ENCODE data around the gene SPINT2. TPM values are rescaled to one million over a fixed set of nuclear protein-coding genes. Genes with fewer than 3 reads are reported as not detected.

SPINT2 gene
- total RNA-seq, 4 donors from 2014 or later = 14.3 to 30.6 (median 24.0) TPM

DNA sequence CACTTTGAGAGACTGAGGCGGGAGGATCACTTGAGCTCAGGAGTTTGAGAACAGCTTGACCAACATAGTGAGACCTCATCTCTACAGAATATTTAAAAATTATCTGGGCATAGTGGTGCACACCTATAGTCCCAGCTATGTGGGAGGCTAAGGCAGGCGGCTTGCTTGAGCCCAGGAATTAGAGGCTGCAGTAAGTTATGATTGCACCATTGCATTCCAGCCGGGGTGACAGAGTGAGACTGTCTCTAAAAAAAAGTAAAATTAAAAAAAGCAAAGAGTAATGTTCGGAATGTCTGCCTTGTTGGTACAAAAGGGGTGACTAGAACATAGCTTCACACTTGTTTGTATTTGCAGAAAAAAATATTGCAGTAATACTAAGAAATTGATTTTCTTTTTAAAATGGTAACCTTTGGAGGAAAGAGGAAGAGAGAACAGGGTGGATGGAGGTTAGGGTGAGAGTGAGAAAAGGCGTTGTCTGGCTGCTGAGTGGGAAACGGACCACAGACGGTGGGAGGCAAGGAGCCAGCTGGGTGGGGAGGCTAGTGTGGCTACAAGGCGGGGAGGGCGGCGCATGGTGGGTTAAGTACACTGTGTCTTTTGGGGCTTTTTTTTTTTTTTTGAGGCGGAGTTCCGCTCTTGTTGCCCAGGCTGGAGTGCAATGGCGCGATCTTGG lies 18.4 kb upstream of the SPINT2 start:
- ATAC-seq (ENCODE audit: low FRiP score) (peak; percentile 20), DNase-seq (ENCODE audit: low spot score) (no peak)
- TF ChIP-seq, protein P1, sequence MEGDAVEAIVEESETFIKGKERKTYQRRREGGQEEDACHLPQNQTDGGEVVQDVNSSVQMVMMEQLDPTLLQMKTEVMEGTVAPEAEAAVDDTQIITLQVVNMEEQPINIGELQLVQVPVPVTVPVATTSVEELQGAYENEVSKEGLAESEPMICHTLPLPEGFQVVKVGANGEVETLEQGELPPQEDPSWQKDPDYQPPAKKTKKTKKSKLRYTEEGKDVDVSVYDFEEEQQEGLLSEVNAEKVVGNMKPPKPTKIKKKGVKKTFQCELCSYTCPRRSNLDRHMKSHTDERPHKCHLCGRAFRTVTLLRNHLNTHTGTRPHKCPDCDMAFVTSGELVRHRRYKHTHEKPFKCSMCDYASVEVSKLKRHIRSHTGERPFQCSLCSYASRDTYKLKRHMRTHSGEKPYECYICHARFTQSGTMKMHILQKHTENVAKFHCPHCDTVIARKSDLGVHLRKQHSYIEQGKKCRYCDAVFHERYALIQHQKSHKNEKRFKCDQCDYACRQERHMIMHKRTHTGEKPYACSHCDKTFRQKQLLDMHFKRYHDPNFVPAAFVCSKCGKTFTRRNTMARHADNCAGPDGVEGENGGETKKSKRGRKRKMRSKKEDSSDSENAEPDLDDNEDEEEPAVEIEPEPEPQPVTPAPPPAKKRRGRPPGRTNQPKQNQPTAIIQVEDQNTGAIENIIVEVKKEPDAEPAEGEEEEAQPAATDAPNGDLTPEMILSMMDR (IDR thresholded peaks at IDR 0.05) = no peak

DNA sequence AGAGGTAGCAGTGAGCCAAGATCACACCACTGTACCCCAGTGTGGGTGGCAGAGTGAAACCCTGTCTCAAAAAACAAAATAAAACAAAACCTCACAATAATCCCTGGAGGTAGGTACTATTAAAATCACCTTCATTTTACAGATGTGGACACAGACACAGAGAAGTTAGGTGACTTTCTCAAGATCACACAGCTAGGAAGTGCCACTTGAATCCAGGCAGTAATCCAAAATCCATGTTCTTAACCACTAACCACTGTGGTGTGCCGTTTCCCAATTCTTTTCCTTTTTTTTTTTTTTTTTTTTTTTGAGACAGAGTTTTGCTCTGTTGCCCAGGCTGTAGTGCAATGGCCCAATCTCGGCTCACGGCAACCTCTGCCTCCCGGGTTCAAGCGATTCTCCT lies 17.2 kb upstream of the SPINT2 start:
- ATAC-seq (ENCODE audit: low FRiP score) = no peak
- TF ChIP-seq, protein P1 (IDR thresholded peaks at IDR 0.05) = no peak
- no peak for DNase-seq (ENCODE audit: low spot score)

DNA sequence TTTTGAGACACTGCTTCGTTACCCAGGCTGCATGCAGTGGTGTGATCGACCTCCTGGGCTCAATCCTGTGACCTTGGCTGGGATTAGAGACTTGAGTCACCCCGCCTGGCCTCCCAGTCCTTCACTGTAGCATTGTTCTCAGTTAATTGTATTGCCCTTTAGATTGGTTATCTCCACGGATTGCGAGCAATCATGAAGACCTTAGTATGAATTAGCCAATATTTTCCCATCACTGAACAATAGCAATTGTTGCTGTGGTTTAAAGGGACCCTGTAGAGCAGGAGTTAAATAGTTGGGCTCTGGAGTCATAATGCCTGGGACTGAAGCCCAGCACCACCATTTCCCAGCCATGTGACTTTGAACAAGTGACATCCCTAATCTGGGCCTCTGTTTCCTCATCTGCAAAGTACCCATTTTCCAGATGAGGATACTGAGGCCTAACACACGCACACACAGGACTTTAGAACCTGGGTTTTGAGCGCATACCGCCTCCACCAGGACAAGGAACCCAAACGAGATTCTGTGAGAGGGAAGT lies 16.6 kb upstream of the SPINT2 start:
- TF ChIP-seq, protein P1 (IDR thresholded peaks at IDR 0.05) = no peak

DNA sequence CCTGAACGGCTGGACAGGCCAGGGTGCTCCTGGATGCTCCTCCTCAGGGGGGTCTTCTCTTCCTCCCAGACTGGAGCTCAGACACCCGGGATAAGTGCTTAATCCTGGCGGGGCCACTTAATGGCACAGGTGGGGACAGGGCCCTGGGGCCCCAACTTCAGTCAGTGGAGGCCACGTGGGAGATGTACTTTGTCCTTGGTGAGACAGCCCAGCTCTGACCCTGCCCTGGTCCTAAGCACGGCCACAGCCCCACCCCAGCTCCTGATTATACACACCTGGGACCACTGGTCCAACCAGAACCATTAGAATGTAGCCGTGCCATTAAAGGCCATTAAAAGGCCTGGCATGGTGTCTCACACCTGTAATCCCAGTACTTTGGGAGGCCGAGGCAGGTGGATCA lies 16.0 kb upstream of the SPINT2 start:
- DNase-seq (ENCODE audit: low spot score) (no peak), ATAC-seq (ENCODE audit: low FRiP score) (no peak)
- TF ChIP-seq, protein P1 (IDR thresholded peaks at IDR 0.05) = no peak

More for the DNA sequence above, 16.6 kb upstream of the SPINT2 start:
- DNase-seq (ENCODE audit: low spot score) (no peak), ATAC-seq (ENCODE audit: low FRiP score) (no peak)

DNA sequence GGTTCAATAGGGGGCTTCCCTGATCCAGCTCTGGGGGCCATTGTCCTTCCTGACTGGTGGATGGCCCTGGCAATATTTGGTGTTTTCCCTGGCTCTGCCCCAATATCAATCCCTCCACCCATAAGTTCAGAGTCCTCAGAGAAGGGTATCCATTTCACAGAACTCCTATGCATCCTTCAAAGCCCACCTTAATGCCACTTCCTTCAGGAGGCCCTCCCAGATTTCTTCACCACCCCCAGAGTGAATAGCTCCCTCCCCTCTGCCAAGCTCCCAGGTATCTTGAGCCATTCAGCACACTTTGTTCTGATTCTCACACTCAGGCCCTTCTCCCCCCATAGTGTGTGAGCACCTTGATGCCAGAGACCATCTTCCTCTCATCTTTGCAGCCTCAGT lies 13.9 kb upstream of the SPINT2 start:
- ATAC-seq (ENCODE audit: low FRiP score) = no peak

DNA sequence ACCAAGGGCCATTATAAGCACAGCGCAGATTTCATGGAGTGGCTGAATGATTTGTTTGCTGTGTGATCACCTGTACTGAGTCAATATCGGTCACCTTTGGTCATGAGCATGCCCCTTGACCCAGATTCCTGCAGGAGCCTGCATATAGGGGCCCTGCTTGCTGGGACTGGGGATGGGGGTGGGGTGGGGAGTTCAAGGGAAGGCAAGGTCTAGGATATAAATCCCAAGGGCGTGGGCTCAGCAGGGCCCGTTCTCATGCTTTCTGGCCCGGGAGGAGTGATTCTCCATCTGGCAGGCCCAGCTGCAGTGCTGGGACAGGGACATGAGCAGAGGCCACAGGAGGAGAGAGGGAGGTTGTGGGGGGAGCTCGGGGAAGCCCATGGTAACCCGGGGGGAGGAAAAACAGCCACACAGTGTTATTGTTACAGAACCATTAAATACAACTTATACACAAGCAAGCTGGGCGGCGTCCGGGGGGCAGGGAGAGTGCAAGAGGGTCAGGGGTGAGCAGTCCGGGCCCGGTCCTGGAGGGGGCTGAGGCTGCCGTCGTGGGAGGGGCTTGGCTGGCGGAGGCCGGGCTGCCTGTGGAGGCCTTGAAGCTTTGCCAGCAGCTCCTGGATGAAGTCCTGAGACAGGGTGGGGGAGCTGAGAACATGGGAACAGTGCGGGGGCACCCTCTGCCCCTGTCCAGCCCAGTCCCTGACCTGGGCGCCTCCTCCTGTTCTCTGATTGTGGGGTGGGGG lies 13.4 kb upstream of the SPINT2 start:
- TF ChIP-seq, protein P1 (IDR thresholded peaks at IDR 0.05) = no peak
- no peak for DNase-seq (ENCODE audit: low spot score)
- no peak for ATAC-seq (ENCODE audit: low FRiP score)

More for the DNA sequence above, 13.9 kb upstream of the SPINT2 start:
- DNase-seq (ENCODE audit: low spot score) = no peak
- TF ChIP-seq, protein P1 (IDR thresholded peaks at IDR 0.05) = no peak

All from omental fat pad (tissue), 4 donors.